GM21825 (cell line): Measurements from ENCODE around the gene MARVELD1.
A peak's percentile ranks its signal among the peaks of the same experiment; 100 is the strongest.
"Not testable (repeated sequence)": the region's sequence is repeated elsewhere in the genome, so short reads cannot be mapped to it uniquely, and the experiment has no call there.

Experiments used
- ATAC-seq: cut with Tn5 transposase; IDR thresholded peaks from one replicate; pipeline ENCODE4 v1.9.1; 2021; ENCODE audit warnings: mild to moderate bottlenecking, moderate library complexity; ENCODE audit not compliant: unreplicated experiment

The MARVELD1 gene

DNA sequence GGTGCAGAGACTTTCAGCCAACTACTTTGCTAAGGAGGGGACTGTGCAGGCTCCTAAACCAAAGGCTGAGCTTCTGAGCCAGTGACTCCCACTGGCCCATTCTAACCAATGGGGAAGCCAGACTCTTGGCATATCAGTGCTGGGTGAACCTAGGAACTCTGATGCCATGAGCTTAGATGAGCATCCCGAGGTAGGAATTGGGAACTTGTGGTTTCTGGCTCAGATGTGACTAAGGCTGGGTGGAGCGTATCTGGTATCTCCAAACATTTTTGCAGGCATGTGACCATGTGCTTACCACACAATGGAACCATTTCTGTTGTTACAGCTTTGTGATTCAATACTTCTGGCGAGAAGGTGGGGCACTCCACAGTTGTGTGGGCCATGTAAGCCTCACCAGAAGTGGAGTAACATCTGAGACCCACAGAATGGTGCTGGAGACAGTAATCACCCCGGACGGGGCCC lies 23.9 kb upstream of the MARVELD1 start:
- no peak for ATAC-seq

DNA sequence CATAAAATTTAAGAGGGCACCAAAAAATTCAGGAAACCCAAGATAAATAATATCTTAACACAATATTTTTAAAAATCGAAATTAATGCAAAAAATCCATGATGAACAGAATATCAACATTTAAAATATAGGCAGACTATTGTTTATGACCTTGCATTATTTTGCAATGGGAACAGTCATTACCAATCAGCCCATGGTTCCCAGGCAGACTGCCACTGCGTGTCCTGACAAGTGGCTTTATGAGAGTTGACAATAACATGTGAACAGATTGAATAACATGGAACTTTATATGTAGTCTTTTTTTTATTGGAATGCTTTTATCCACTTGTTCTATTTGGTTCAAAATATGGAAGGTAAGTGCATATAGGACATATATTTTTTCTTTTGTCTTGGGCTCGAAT lies 23.4 kb upstream of the MARVELD1 start:
- ATAC-seq: no peak

DNA sequence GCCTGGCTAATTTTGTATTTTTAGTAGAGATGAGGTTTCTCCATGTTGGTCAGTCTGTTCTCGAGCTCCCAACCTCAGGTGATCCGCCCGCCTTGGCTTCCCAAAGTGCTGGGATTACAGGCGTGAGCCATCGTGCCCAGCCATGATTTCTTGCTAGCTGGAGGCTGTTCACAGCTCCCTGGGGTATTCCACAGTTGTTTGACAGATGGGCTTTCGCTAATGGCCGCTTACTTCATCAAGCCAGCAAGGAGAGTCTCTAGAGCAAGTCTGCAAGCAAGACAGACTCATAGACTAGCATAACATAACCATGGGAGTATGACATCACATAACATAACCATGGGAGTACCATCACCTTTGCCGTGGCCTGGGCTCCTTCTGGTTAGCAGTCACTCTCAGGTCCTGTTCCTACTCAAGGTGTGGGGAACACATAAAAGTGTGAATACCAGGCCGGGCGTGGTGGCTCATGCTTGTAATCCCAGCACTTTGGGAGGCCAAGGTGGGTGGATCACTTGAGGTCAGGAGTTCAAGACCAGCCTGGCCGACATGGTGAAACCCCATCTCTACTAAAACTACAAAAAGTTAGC lies 15.4 kb upstream of the MARVELD1 start:
- not testable (repeated sequence) for ATAC-seq

DNA sequence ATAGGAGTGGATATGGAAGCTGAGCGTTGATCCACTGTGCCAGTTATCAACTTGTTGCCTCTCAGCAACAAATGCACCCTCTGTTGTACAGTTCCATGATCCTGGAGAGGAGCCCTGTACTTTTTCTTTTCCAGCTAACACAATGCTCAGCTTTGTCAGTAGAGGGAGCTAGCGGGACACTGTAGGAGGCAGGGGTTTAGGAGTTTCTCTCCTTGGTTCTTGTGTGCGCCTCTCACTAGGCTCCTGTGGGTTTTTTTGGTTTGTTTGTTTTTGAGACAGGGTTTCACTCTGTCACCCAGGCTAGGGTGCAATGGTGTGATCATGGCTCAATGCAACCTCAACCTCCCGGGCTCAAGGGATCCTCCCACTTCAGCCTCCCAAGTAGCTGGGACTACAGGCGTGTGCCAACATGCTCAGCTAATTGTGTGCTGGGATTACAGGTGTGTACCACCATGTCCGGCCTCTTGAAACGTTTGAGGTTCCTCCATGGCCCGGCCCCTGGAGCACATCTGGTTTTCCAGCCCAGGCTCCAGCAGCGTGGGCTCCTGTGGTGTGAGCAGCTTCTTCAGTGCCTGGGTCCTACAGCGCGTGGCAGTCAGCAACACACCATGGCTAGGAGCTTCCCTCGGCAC lies 12.0 kb upstream of the MARVELD1 start:
- ATAC-seq: peak; percentile 73

DNA sequence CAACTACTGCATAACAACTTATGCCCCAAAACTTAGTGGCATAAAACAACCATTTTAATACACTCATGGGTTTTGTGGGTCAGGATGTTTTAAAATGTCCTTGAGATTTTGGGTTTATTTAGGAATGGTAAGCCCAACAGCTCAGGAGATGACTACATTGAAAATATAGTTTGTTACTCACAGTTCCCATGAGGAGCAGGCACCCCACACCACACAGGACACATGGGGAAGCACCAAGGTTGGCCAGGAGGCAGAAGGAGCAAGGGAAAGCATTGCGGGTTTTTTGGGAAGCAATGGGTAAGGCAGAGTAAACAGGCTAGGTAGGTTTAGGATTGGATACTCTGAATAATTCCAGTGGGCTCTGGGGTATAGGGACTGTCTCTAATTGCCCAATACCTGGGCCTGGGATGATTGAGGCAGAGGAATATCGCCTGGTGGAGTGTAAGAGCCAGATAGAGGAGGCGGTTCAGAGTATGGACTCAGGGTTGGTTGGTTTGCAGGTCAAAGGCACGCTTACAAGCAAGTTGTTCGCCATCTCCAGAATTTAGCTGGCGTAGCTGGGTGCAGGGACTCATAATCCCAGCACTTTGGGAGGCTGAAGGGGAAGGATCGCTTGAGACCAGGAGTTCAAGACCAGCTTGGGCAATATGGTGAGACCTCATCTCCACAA lies 10.0 kb upstream of the MARVELD1 start:
- ATAC-seq: no peak

DNA sequence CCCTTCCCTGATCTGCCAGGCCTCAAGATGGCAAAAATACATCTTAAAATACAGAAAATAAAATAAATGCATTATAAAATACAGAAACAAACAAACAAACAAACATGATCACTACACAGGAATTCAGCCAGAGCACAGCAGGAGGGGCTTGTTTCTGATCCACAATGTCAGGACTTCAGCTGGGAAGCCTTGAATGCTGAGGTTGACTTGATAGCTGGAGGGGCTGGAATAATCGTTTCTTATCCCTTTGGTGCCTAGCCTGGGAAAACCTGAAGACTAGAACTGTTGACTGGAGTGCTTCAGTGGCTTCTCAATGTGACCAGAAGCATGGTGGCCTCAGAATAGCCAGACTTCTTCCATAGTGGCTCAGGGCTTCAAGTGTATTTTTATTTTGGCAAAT lies 9.2 kb upstream of the MARVELD1 start:
- ATAC-seq: no peak

DNA sequence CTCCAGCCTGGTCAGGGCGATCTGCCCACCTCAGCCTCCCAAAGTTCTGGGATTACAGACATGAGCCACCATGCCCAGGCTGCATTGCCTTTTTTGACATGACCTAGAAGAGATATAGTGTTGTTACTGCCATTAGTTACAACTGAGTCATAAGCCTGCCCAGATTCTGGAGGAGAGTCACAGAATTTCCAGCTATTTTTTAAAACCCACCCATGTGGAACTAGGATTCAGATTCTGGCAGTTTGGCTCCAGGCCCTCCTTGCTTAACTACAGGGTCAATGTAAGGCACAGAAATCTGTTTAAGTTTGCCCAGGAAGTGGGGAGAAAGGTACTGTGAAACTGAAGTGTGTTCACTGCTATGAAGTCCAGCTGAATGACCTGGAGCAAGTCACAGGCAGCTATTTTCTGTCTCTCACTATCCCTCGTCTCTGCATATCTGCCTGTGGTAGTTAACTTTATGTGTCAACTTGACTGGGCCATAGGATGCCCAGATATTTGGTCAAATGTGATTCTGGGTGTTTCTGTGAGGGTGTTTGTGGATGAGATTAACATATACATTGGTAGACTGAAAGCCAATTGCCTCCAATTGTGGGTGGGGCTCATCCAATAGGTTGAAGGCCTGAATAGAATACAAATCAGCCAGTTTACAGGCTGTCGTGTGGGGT lies 8.4 kb upstream of the MARVELD1 start:
- ATAC-seq: no peak

DNA sequence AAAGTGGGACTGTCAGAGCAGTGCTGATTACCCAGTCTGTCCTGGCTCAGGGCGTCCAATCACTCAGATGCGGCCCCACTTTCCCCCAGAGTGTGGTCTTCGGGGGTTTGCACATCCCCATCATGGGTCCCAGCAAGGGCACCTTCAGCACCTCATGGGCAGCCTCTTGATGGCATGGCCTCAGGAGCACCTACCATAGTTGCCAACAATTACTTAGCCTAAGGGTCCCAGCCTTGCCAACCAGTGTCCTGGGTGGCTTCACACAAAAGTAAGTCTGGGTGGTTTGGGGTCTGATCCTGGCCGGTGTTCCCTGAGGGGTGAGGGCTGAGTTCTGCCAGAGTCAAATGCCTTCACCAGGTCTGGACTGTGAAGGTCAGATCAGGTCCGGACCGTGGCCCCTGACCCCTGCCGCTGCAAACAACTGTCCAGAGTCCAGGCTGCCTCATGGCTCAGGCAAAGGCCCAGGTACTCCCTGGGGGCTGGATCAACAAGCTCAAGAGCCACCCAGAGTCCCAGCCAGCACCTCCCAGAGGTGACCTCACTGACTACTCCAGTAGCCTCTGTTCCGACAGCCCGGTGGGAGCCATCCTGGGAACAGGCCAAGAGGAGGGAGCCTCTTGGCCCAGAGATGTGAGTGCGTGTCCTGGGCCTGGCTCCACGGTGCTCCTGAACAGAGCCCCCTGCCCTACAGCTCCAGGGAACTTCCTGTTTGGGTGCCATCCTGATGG lies 6.2 kb upstream of the MARVELD1 start:
- no peak for ATAC-seq

DNA sequence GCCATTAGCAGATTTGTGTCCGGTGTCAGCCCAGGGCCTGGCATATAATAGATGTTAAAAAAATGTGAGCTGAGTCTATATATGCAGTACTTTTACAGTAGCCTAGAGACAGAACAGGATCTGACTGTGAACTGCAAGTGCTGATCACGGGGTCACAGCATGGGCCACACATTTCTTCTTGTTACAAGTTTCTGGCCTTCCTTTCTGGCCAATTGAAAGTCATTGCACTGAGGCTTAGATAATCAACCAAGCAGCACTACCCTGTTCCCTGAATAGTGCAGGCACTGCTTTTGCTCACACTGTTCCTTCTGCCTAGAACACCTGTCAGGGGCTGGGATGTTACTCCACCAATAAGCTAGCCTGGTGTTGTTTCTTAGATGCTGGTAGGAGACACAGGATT lies 5.4 kb upstream of the MARVELD1 start:
- ATAC-seq: no peak

DNA sequence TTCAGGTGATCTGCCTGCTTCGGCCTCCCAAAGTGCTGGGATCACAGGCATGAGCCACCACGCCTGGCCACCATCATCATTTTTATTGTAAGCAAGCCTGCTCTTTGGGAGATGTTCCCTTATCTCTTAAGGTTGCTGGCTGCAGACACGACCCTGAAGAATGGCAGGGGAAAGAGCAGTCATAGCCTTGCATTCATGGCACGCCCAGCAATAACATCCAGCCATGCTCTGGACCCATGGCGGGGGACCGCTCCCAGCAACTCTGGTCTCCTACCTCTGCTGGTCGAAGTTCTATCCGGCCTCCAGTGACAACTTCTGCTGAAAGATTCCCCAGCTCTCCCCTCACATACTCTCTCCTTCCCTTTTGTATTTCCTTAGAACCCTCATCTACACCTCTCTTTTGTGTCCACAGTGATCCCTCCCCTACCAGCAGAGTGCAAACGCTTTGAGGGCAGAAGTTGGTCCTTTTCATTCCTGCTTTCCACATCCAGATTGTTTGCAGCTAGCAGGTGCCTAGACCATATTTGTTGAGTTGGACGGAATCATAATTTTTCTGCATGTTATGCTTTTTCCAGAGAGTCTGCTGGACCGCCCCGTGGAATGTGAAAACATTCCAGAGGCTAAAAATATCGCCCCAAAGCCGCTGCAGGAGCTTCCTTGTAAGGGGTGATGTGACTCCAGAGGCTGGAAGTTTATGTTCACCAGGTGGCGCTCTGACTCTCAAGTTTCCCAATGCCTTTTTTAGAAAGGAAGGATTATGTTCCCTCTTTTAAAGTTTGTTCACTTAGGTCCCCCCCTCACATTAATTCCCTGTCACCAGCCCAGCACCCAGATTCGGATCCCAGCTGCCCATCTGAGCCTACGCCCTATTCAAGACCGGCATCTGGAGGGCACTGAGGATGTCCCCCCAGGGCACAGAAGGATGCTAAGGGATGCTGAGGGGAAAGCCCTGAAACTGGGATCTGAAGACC lies 4.3 kb upstream of the MARVELD1 start:
- no peak for ATAC-seq

DNA sequence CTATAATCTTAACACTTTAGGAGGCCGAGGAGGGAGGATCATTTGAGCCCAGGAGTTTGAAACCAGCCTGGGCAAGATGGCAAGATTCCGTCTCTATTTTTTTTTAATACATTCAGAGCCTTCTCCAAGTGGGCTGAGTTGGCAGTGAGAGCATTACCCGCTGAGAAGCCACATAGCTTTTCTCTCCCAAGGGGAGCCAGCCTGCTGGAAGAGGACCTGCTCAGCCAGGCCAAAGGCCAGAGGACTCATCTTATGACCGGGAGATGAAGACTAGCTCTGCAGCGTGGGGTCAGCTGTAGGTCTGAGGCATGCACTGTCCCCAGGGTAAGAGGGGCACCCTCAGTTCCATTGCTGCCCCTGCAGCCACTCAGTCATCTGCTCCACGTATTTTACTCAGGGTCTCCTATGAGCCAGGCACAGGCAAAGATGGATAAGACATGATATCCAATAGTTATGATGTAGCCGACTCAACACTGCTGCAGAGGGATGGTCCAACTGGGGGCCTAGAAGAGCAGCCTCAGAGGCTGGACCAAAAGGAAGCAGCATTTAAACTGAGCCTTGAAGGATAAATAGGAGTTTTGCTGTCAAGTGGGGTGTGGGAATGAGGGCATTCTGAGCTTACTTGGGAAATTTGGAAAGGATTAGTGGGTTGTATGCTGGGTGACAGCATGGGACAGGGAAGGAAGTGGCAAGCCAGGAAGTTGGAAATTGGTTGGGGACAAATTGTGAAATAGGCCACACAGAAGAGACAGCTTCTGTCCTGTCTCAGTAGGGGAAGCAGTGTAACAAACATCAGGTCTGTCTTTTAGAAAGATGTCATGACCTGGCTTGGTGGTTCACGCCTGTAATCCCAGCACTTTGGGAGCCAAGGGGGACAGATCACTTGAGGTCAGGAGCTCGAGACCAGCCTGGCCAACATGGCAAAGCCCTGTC lies 1.6 kb upstream of the MARVELD1 start:
- ATAC-seq: no peak

DNA sequence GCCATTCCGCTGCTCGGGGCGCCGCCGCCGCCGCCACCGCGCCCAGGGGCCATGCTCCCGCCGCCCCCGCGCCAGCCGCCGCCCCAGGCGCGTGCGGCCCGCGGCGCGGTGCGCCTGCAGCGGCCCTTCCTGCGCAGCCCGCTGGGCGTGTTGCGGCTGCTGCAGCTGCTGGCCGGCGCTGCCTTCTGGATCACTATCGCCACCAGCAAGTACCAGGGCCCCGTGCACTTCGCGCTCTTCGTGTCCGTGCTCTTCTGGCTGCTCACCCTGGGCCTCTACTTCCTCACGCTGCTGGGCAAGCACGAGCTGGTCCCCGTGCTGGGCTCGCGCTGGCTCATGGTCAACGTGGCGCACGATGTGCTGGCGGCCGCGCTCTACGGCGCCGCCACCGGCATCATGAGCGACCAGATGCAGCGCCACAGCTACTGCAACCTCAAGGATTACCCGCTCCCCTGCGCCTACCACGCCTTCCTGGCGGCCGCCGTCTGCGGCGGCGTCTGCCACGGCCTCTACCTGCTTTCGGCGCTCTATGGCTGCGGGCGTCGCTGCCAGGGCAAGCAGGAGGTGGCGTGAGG lies 383 bp downstream of the MARVELD1 start:
- ATAC-seq: peak; percentile 79

DNA sequence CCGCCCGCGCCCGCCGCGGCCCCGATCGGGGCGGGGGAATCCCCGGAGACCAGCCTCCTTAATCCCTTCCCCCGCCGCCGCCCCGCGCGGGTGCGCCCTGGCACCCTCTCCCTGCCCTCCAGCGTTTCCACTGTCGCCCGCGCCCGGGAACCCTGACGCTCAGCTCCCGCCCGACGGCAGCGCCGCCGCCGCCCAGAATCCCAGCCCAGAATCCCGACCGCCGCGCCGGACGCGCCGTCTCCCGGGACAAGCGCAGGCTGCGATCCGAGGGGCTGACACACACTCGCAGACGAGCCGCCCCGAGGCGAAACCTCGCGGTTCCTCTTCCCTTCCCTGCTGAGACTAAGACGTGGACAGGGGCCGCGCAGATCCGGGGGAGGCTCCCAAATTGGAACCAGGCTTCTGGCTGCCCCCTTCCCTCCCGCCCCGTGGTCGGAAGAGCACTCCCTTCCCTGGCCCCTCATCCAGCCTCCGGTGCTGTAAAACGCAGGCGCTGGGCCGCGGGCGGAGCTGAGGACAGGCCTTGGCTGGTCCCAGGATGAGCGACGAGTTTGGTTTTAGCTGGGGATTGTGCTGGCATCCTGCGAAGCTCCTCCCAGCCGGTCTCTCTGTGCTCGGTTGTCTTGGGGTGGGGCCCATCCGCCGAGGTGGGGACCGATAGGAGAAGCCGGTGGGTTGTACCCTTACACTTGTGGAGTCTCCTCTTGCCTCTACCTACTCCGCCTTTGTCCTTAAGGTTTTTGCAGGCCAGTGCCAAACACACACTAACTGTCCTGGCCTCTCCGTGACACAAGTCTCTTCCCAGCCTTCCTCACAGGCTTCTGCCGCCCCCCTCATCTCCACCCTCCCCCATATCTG lies 1.1 kb downstream of the MARVELD1 start:
- peak; percentile 34 for ATAC-seq

DNA sequence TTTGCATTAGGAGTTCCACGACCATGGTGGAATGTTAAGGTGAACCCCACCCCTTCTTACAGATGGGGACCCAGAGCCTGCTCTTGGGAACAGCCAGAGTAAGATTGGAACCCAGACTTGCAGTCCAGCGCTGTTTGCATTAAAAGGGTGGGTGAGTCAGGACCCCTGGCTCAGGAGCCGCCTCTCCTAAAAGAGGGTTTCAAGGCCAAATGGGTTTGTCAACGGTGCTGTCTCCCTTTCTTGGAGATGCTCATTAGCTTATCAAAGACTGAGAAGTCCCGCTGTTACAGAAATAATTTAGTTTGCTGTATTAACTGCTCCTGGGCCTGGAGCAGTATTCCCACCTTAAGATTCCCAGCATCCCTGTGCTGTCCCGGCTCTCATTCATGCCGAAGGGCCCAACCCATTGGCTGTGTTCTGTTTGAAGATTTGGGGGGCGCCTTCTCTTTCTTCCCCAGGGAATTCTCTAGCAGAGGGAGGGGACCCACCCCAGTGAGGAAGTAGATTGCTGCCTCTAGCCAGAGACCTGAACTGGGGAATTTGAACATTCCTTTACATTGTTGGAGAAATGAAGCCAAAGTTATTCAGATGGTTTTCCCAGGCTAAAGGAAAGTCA lies 1.8 kb downstream of the MARVELD1 start:
- no peak for ATAC-seq

DNA sequence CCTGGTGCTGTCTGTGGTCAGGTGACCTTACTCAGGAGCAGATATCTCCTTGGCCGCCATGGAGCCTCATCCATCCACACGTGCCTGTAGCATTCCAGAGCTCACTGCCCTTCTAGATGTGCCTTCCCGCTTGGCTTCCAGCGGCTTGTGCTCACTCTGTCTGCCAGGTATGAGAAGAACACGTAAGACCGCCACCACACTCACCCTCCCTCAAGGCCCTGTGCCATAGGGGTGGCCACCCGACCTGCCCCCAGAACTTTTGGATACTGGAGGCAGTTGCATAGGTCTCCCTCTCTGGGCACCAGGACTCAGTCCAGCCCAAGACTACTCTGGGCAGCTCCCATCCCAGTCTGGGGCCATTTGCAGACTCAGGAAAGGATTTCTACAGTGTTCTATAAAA lies 4.1 kb downstream of the MARVELD1 start:
- no peak for ATAC-seq

DNA sequence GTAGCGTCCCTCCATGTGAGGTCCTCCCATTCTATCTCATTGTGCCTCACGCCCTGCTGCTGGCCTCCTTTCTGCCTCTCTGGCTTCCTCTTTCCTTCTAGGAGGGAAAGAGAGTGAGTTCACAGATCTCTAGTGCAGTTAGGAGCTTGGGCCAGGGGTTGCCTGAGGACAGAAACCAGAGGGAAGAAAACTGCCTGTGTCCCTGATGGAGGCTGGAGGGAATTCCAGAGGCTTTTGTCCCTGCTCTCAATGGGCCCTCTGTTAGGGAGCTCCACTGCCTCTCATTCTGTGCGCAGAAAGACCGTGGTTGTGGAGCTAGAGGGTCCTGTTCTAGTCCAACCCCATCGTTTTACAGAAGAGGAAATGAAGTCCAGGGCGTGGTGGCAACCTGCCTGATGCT lies 4.6 kb downstream of the MARVELD1 start:
- ATAC-seq: no peak

DNA sequence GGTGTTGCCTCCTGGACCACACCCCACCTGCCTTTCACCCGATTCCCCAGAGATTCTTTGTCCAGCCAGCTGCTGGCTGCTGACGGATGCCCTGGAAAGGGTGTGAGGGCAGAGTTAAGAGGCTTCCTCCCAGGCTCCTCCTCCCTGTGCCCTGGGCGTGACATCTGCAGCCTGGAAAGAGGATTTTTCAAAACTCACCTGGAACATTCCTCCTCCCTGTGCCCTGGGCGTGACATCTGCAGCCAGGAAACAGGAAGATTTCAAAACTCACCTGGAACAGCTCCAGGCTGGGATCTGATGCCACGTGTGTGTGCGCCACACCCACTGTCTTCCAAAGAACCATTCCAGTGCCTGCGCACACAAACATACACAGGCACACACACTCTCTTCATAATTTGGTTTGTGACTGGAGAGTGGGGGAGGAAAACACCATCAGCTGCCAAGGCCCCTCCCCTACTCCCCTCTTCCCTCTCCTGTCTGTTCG lies 5.2 kb downstream of the MARVELD1 start:
- no peak for ATAC-seq
